ENCODE data around the gene GNL3L. TPM values are rescaled to one million over a fixed set of nuclear protein-coding genes. Genes with fewer than 3 reads are reported as not detected.

Gene GNL3L, protein sequence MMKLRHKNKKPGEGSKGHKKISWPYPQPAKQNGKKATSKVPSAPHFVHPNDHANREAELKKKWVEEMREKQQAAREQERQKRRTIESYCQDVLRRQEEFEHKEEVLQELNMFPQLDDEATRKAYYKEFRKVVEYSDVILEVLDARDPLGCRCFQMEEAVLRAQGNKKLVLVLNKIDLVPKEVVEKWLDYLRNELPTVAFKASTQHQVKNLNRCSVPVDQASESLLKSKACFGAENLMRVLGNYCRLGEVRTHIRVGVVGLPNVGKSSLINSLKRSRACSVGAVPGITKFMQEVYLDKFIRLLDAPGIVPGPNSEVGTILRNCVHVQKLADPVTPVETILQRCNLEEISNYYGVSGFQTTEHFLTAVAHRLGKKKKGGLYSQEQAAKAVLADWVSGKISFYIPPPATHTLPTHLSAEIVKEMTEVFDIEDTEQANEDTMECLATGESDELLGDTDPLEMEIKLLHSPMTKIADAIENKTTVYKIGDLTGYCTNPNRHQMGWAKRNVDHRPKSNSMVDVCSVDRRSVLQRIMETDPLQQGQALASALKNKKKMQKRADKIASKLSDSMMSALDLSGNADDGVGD
- 14.4 to 24.5 TPM (median 16.3 TPM) in 5 replicates for total RNA-seq (2022; extraction: Qiagen RNA extraction)

DNA sequence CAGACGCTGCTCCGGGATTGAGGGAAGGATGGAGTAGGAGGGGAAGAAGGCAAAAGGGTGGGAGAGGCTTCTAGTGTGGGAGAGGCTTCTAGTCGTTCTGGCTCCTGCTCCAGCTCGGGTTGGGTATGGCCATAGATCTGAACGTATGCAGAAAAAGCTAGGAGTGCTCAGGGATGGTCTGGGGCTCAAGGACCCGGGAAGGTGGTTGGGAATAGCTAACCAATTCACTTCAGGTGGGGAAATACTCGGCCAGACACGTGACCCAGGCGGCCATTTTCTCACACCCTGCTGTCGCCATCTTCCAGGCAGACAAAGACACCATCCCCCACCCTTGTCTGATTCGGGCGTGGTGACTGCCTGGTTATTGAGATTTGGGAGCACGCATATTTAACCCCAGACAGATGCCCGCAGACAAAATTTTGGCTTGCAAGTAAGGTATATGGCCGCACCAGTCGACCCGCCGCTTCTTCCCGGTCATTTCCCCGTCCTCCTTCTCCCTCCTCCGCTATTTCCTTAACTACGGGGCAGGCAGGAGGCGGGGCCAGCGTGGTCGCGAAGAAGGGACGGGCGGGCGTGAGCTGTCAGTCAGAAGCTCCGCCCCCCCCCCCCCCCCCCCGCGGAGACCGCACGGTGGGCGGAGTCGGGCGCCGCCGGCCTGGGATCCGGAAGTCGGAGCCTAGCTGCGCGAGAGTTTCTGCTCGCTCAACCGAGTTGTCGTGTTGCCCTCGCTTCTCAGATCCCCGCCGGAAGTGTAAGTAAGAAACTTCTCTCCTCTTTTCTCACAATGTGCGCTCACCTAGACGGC, at the start of gene GNL3L:
Gene GNL3L (plus strand): TSS at position 668 of the 805 bp plus-strand sequence. CDS start 2,348 bp downstream, outside the sequence.

DNA sequence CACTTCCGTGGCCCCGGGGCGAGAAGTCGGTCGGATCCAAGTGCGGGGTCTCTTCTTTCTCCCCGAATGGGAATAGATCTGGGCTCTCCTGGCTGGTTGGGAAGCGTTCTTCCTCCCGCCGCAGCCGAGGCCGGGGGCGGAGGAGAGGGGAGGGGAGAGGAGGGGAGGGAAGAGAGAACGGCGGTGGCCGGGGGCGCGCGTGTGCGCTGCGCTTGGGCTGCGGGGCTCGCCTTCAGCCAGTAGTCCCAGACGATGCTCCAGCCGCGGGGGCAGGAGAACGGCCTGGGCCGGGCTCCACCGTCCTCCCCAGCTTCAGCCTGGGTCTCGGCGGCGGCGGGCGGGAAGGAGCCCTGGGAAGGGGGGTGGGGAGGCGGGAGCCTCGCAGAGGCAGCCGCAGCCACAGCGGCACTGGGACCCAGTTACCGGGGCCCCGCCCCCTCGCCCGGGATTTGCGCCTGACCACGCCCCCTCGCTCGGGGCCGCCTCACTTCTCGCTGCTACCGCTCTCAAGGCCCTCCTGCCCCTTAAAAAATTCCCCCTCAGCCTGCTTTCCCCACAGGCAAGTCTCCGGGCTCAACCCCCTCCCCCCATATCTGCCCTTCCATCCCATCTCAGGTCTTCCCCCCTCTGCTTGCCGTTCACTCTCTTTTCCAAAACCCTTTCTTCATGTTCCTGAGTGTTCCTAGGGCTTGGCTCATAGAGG, 34.1 kb upstream of the GNL3L start, which contains the start of gene FGD1:
Gene FGD1 (minus strand): TSS at position 421 of the 703 bp plus-strand sequence. CDS start 802 bp downstream, outside the sequence.

Other genes with a start within 250 kb of the GNL3L start
- 0.03 to 0.11 TPM (median 0.07 TPM) in 5 replicates for gene WNK3, start 172.2 kb upstream of the GNL3L start, total RNA-seq (2022; extraction: Qiagen RNA extraction)
- 50.3 to 57.0 TPM (median 54.3 TPM) in 5 replicates for gene TSR2, start 89.8 kb upstream of the GNL3L start, total RNA-seq (2022; extraction: Qiagen RNA extraction)
- gene FGD1, start 34.0 kb upstream of the GNL3L start, total RNA-seq (2022; extraction: Qiagen RNA extraction) = 5.1 to 7.0 TPM (median 5.9 TPM) in 5 replicates